SK-N-SH (cell line): ENCODE results near the gene CAV1. TPM values are rescaled to one million over a fixed set of nuclear protein-coding genes. Genes with fewer than 3 reads are reported as not detected.
A peak's percentile ranks its signal among the peaks of the same experiment; 100 is the strongest.

Source experiments
- CTCF ChIA-PET: fragments of 300-600, 350-600 bp; formaldehyde crosslinking; extraction: SDS; loops from one replicate; lab custom pipeline; 2021; lab: Yijun Ruan, JAX
- POLR2A ChIA-PET: fragments of 350-600 bp; sonication (Branson Sonifier 250); formaldehyde crosslinking; extraction: SDS; loops from one replicate; lab custom pipeline; 2020; ENCODE audit warnings: antibody characterized with exemption, inconsistent platforms; lab: Yijun Ruan, JAX
- DNase-seq: peaks from one replicate; pipeline ENCODE4 v3.0.0; 2012
- H2AFZ ChIP-seq: fragments of 200-600 bp; sonication (generic); 2 replicates; pipeline ENCODE4 v1.8.1; 2016; ENCODE audit warnings: antibody characterized with exemption, mild to moderate bottlenecking, low read depth
- H3F3A ChIP-seq: fragments of 200-600 bp; sonication (generic); replicated peaks from 2 replicates; pipeline ENCODE3; 2016; ENCODE audit warnings: antibody characterized with exemption, mild to moderate bottlenecking; ENCODE audit not compliant: insufficient read depth
- H3K27ac ChIP-seq, 2 experiments: fragments of 200-500 bp in 1 of 2; fragments of 200-600 bp in 1 of 2; sonication (Bioruptor generic) in 1 of 2; sonication (generic), shearing (Covaris generic) in 1 of 2; 2 replicates each; pipeline versions ENCODE4 v1.5.1 to v1.6.1; 2014 to 2016; ENCODE audit warnings: low read depth in 2 of 2, inconsistent platforms in 1 of 2, low read length in 1 of 2, mild to moderate bottlenecking in 1 of 2, mixed read lengths in 1 of 2
- H3K27me3 ChIP-seq: fragments of 200-600 bp; sonication (generic), shearing (Covaris generic); 2 replicates; pipeline ENCODE4 v1.6.1; 2016; ENCODE audit warnings: mixed run types; ENCODE audit not compliant: insufficient read depth
- H3K36me3 ChIP-seq, 2 experiments: fragments of 200-500 bp in 1 of 2; fragments of 200-600 bp in 1 of 2; sonication (Bioruptor generic) in 1 of 2; sonication (generic) in 1 of 2; replicated peaks in 1 of 2; 2 replicates each; pipeline versions ENCODE3 to v1.5.1; 2014 to 2016; ENCODE audit warnings: low read length in 1 of 2, mild to moderate bottlenecking in 1 of 2; ENCODE audit not compliant: insufficient read depth in 2 of 2, control insufficient read depth in 1 of 2
- H3K4me1 ChIP-seq, 2 experiments: fragments of 200-500 bp in 1 of 2; fragments of 200-600 bp in 1 of 2; sonication (Bioruptor generic) in 1 of 2; sonication (generic), shearing (Covaris generic) in 1 of 2; 2 replicates each; pipeline versions ENCODE4 v1.5.1 to v1.6.1; 2014 to 2016; ENCODE audit warnings: low read depth in 1 of 2, low read length in 1 of 2, mixed run types in 1 of 2; ENCODE audit not compliant: insufficient read depth in 2 of 2, control insufficient read depth in 1 of 2
- H3K4me2 ChIP-seq: fragments of 200-600 bp; sonication (generic), shearing (Covaris generic); 2 replicates; pipeline ENCODE4 v1.6.1; 2017; ENCODE audit warnings: mixed run types
- H3K4me3 ChIP-seq, 2 experiments: fragments of 200-500 bp in 1 of 2; fragments of 200-600 bp in 1 of 2; sonication (Bioruptor generic) in 1 of 2; sonication (generic), shearing (Covaris generic) in 1 of 2; 2 replicates each; pipeline versions ENCODE4 v1.5.1 to v1.8.1; 2014 to 2016; ENCODE audit warnings: low read depth in 2 of 2, inconsistent platforms in 1 of 2, low read length in 1 of 2, mild to moderate bottlenecking in 1 of 2, mixed read lengths in 1 of 2, moderate library complexity in 1 of 2
- H3K79me2 ChIP-seq: fragments of 200-600 bp; sonication (generic); 2 replicates; pipeline ENCODE4 v1.8.1; 2017; ENCODE audit warnings: mild to moderate bottlenecking; ENCODE audit not compliant: insufficient read depth
- H3K9ac ChIP-seq: fragments of 200-600 bp; sonication (generic); 2 replicates; pipeline ENCODE4 v1.6.1; 2017; ENCODE audit warnings: mixed run types
- H3K9me2 ChIP-seq: fragments of 200-600 bp; sonication (generic); 2 replicates; pipeline ENCODE4 v1.6.1; 2017; ENCODE audit warnings: mixed run types
- H3K9me3 ChIP-seq: fragments of 200-600 bp; sonication (generic); 2 replicates; pipeline ENCODE4 v1.6.1; 2017; ENCODE audit warnings: mixed run types, mild to moderate bottlenecking, moderate library complexity
- H4K20me1 ChIP-seq: fragments of 200-600 bp; sonication (generic); 2 replicates; pipeline ENCODE4 v1.6.1; 2017; ENCODE audit warnings: mild to moderate bottlenecking, mixed run types; ENCODE audit not compliant: insufficient read depth
- CHD2 ChIP-seq: fragments of 150-350 bp; IDR thresholded peaks from 2 replicates; pipeline ENCODE4 v1.6.1; 2018; ENCODE audit warnings: low read length; ENCODE audit not compliant: partially characterized antibody
- MXI1 ChIP-seq: IDR thresholded peaks from 2 replicates; pipeline ENCODE4 v1.6.1; 2012; ENCODE audit warnings: mild to moderate bottlenecking, low read depth, low read length, improper control_type of control experiment
- NFIC ChIP-seq: IDR thresholded peaks from 2 replicates; pipeline ENCODE4 v1.4.0; 2012; ENCODE audit warnings: borderline replicate concordance
- POLR2AphosphoS5 ChIP-seq: IDR thresholded peaks from 2 replicates; pipeline ENCODE4 v1.6.1; 2012; ENCODE audit warnings: low read depth, low read length
- RAD21 ChIP-seq: IDR thresholded peaks from 2 replicates; pipeline ENCODE4 v1.6.1; 2012; ENCODE audit warnings: mild to moderate bottlenecking, low read length
- RXRA ChIP-seq: IDR thresholded peaks from 2 replicates; pipeline ENCODE4 v1.4.0; 2012; ENCODE audit warnings: low read depth, mild to moderate bottlenecking, borderline replicate concordance
- SIN3A ChIP-seq: IDR thresholded peaks from 2 replicates; pipeline ENCODE4 v1.6.1; 2012; ENCODE audit warnings: low read depth, mild to moderate bottlenecking, low read length, moderate library complexity, borderline replicate concordance
- WGBS: methylation state at CpG from one replicate; pipeline ENCODE4 v1.1.6; 2017; ENCODE audit warnings: low lambda C conversion rate; 5-methylcytosine and 5-hydroxymethylcytosine counted together
- polyA plus RNA-seq, 3 experiments: library from polyadenylated mRNA; depleted of rRNA; stranded (reverse); fragments of >200 nt; gene quantifications; 2 replicates each; pipeline ENCODE4 v1.2.3, GENCODE V29; 2012
- TF ChIP-seq, protein P1 (sequence below): IDR thresholded peaks from 2 replicates; pipeline ENCODE4; 2012
- TF ChIP-seq, protein P2 (sequence below): fragments of 150-350 bp; IDR thresholded peaks from 2 replicates; pipeline ENCODE4 v1.6.1; 2016; ENCODE audit warnings: mild to moderate bottlenecking, low read depth, low read length
- TF ChIP-seq, protein P3 (sequence below): fragments of 150-350 bp; IDR thresholded peaks from 2 replicates; pipeline ENCODE4 v1.6.1; 2017; ENCODE audit warnings: antibody characterized with exemption, low read length, low read depth, borderline replicate concordance

Gene CAV1
- polyA plus RNA-seq, 1 of the 3 experiments (the other 2 are of a cell fraction): 968 TPM

DNA sequence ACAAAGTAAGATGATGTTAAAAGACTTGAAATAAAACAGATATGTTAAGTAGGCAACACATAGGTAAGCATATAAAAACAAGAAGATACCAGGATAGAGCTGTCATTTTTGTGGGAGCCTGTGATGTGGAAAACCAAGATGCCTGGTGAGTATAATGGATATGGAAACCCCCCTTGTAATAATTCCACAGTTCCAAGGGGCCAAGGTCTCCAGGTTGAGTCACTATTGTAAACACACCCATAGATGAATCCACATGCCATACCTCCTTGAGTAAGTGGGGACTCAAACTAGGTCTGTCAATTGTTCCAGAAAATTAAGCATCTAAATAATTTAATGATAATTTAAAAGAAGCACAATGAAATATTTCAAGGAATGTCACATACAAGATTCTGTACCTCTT lies 15.9 kb downstream of the CAV1 start:
- no peak overlapping the region for H3K4me3 ChIP-seq
- peaks cover 58% of the 10 kb centered on the region for H3F3A ChIP-seq
- peaks cover 22% of the 10 kb centered on the region for H4K20me1 ChIP-seq
- H3K9me3 ChIP-seq: no peaks in the 10 kb centered on the region
- no peak for TF ChIP-seq MXI1
- TF ChIP-seq SIN3A: no peak
- TF ChIP-seq, protein P1, sequence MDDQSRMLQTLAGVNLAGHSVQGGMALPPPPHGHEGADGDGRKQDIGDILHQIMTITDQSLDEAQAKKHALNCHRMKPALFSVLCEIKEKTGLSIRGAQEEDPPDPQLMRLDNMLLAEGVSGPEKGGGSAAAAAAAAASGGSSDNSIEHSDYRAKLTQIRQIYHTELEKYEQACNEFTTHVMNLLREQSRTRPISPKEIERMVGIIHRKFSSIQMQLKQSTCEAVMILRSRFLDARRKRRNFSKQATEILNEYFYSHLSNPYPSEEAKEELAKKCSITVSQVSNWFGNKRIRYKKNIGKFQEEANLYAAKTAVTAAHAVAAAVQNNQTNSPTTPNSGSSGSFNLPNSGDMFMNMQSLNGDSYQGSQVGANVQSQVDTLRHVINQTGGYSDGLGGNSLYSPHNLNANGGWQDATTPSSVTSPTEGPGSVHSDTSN: no peak
- TF ChIP-seq, protein P2, sequence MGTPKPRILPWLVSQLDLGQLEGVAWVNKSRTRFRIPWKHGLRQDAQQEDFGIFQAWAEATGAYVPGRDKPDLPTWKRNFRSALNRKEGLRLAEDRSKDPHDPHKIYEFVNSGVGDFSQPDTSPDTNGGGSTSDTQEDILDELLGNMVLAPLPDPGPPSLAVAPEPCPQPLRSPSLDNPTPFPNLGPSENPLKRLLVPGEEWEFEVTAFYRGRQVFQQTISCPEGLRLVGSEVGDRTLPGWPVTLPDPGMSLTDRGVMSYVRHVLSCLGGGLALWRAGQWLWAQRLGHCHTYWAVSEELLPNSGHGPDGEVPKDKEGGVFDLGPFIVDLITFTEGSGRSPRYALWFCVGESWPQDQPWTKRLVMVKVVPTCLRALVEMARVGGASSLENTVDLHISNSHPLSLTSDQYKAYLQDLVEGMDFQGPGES: no peak
- TF ChIP-seq NFIC: no peak
- TF ChIP-seq RXRA: no peak
- no peak for TF ChIP-seq CHD2
- no peak for TF ChIP-seq POLR2AphosphoS5
- TF ChIP-seq, protein P3, sequence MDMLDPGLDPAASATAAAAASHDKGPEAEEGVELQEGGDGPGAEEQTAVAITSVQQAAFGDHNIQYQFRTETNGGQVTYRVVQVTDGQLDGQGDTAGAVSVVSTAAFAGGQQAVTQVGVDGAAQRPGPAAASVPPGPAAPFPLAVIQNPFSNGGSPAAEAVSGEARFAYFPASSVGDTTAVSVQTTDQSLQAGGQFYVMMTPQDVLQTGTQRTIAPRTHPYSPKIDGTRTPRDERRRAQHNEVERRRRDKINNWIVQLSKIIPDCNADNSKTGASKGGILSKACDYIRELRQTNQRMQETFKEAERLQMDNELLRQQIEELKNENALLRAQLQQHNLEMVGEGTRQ: no peak
- no peak for DNase-seq
- CTCF ChIA-PET: interaction anchor here (0.9 kb wide), 1 partner anchor 366 kb away, joined by 3 read pairs; no protein-coding TSS in a partner anchor
- H3K27me3 ChIP-seq: no peaks in the 10 kb centered on the region
- no peaks in the 10 kb centered on the region for H3K9me2 ChIP-seq
- POLR2A ChIA-PET: no interaction called here
- 0 out of 2 replicates have a peak overlapping the region, but pooled peaks have one; percentile 13 for H3K4me2 ChIP-seq
- no peak overlapping the region for H3K9ac ChIP-seq
- H3K27ac ChIP-seq: peak overlapping the region in 1 of 2 experiments; percentile 79; a peak in 3 of 4 replicates
- H3K79me2 ChIP-seq: peaks cover 100% of the 10 kb centered on the region
- H3K36me3 ChIP-seq: peaks cover 58 to 69% of the 10 kb centered on the region in 2 experiments
- H3K4me1 ChIP-seq: peaks cover 2 to 88% of the 10 kb centered on the region in 2 experiments
- H2AFZ ChIP-seq: no peak overlapping the region

DNA sequence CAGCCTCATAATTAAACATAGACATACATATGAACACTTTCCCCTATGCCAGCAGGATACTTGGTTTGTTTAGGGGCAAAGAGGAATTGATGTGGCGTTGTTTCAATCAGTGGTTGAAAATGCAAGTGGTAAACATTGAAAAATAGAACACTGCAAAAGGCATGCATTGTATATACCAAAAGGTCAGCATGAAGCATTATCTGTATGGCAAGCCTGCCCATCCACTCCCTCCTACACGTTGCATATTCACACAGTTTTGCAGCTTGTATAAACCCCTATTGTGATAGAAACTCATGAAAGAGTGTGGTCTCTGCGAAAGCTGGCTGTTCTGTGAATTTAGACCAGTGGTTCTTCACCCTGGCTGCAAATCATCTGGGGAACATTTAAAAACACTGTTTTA lies 17.1 kb downstream of the CAV1 start:
- no peak overlapping the region for H2AFZ ChIP-seq
- H3K36me3 ChIP-seq: peaks cover 55 to 68% of the 10 kb centered on the region in 2 experiments
- peak overlapping the region; percentile 13 for H3K4me2 ChIP-seq
- no peaks in the 10 kb centered on the region for H3K9me3 ChIP-seq
- TF ChIP-seq, protein P2: no peak
- no peak for TF ChIP-seq RAD21
- TF ChIP-seq RXRA: no peak
- TF ChIP-seq, all 33 proteins: peak for 0
- Histone ChIP-seq H4K20me1 (peaks cover 22% of the 10 kb centered on the region), H3K27ac (peak overlapping the region in 1 of 2 experiments; percentile 79; a peak in 3 of 4 replicates), H3K27me3 (no peaks in the 10 kb centered on the region), H3K79me2 (peaks cover 100% of the 10 kb centered on the region), H3K9ac (peak overlapping the region; percentile 29), H3K9me2 (no peaks in the 10 kb centered on the region), H3K4me1 (peaks cover 0 to 98% of the 10 kb centered on the region in 2 experiments), H3K4me3 (no peak overlapping the region), H3F3A (peaks cover 61% of the 10 kb centered on the region)
- DNase-seq: no peak
- ChIA-PET POLR2A (no interaction called here), CTCF (no interaction called here)
- 43% methylated on average over 3 of the region's 3 CpGs for WGBS
